Glomerular visceral epithelial cell (primary cell): ENCODE data around the gene CLGN.

Experiments
- DNase-seq: peaks from one replicate; pipeline ENCODE4 v3.0.0-alpha.2; 2016; ENCODE audit errors: extremely low spot score

The CLGN gene

GRCh38 chr4:140374130-140374477 is 53.3 kb downstream of the CLGN start:
- DNase-seq, result no peak

DNA sequence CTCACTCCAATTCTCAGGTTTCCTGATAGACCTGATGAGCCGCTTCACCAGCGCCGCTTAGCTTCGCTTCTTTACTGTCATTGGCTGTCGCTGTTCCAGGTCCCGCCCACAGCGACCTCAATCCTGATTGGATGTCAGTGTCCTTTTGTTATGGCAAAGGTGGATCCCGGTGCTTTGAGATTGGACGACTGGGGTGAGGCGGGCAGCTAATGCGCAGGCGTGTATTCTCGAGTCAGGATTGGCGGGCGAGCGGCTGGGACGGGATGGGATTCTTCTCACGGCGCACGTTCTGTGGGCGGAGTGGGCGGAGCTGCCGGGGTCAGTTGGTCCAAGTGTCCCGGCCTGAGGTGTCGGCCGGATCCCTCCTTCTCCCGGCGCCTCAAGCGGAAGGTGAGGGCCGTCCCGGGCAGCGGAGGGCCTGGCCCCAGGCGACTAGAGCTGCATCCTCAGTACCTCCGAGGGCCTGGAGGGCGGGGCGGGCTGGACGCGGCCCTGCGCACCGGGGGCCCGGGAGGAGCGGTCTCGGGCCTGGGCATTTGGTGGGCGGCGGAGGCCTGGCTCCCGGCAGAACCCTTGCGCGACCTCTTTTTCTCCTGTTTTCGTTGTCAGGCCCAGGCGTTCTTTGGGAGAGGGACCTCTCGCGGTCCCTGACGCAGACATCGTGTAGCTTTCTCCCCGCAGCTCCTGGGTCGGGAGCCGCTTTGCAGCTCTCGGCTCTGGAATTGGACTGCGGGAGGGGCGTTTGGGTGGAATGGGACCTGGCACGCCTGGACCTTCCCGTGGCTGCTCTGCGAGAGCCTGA is 53.9 kb downstream of the CLGN start, which contains the start of gene SCOC:
Gene SCOC, plus strand, starts transcription at position 319 of the 802 bp plus-strand sequence. CDS start 5,525 bp downstream, outside the sequence.
- peak; percentile 100 for DNase-seq

DNA sequence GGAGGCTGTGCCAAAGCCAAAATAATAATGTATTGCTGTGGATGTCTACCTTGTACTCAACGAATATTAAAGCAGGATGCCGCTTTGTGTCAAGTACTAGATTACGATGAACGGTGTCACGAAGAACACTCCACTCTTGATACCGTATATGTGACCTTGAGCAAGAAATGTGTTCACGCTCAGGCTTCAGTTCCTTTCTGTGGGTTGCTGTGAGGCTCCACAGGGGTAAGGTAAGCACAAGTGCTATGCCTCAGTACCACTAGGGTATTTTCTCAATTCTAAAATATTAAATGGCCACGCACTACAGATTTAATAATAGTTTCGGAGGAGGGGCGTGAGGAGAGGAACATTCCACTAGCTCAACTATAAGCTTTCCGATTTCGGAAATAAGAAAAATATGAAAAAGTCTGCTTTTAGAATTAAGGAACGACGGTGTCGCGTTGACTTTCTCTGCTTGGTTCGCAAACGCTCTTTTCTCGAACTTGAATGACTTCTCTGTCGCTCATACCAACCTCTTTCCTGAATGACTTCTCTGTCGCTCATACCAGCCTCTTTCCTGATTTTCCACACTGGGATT is 54.6 kb downstream of the CLGN start:
- DNase-seq, result no peak

DNA sequence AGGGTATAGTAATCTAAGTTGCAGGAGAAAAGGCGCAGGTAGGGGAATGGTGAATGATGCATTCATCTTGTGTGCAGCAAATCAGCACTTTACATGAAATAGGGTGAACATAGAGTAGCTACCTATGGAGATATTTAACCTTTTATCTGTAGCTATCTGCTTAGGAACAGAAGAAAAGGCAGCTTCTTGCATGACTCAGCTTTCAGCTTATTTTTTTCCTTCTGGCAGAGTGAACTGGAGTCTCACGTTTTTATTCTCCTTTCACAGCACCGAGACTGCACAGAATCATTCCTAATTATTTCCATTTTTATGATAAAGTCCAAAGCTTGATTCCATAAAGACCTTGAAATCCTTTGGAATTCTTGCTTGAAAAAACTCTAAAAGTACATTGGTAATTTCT is 58.8 kb downstream of the CLGN start:
- no peak for DNase-seq

- DNase-seq, result peak; percentile 51
Observed at GRCh38 chr4:140367738-140368137, 59.7 kb downstream of the CLGN start.

GRCh38 chr4:140363558-140363957 is 63.9 kb downstream of the CLGN start:
- no peak for DNase-seq

GRCh38 chr4:140363051-140363450 is 64.4 kb downstream of the CLGN start:
- DNase-seq, result no peak

GRCh38 chr4:140361099-140361498 is 66.3 kb downstream of the CLGN start:
- no peak for DNase-seq

DNA sequence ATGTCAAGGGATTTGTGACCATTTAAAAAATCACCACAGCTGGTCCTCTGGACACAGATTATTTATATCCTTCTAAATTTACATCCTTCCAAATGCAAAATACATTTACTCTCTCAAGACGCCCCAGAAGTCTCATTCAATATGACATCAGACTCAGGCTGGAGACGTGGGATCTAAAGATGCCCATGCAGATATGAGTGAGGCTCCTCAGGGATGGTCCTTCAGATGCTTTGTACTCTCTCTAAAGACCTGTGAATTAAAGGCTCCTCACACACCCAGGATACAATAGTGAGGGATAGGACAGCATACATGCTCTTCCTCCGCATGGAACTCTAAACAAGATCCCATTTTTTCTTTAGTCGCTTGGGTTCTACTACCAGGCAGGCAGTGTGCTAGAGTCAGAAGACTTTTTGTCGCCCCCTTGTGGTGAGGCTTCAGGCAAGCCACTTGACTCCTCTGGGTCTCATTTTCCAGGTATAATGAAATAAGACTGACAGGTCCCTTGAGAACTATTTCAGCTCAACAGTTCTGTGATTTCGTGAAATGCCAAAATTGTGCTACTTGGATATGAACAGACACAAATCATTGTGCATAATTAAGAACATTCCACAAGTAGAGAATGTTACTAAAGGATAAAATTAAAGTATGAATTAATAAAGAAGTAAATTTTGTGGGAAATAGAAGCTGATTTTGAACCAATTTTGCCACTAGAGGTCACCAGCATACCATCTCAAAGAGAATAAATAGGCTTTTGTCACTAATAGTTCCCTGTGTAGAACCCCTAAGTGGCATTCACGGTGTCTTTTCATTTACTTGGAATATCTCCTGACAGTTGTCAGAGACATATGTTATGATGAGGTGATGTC is 67.7 kb downstream of the CLGN start:
- DNase-seq, result peak; percentile 79

- no peak for DNase-seq
Observed at GRCh38 chr4:140358281-140358680, 69.2 kb downstream of the CLGN start.

- no peak for DNase-seq
Observed at GRCh38 chr4:140357868-140358267, 69.6 kb downstream of the CLGN start.

- DNase-seq, result no peak
Observed at GRCh38 chr4:140355288-140355687, 72.2 kb downstream of the CLGN start.

DNA sequence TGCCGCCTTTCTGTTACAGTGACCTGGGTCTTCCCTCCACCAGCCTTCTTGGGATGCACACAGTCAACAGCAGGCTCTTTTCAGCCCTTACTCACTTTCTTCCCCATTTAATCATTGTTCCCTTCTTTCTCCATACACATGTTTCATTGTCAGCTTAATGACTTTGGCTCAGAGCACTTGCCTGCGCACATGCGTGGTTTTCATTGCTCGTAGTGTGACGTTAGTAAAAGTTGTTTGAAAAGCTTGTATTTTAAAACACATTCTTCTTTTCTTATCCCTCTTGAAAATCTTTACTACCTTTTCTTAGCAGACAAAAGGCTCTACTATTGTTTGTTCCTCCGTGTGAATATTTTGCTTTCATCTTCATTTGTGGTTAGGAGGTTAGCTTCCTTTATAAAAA is 73.7 kb downstream of the CLGN start:
- DNase-seq, result no peak

GRCh38 chr4:140351093-140352075 is 76.1 kb downstream of the CLGN start:
- DNase-seq, result no peak

GRCh38 chr4:140349816-140350215 is 77.6 kb downstream of the CLGN start:
- DNase-seq, result no peak

DNA sequence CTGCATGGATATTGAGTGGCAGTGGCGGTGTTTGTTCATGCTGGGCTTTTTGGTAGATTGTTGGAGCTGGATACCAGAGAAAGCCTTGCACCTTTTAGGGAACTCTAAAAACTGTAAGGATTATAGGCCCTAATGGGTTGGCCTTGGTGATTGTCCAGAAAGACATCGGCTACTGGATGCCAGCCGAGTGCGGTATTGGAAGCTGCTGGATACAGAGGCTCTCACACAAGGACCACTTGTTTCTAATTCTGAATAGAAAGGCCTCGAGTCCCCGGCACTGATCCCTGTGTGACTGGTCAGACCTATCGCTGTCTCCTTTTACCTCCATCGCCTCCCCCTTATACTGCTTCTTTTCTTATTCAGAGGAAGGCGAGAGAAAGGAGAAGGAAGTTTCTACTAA is 81.3 kb downstream of the CLGN start:
- DNase-seq, result no peak

DNA sequence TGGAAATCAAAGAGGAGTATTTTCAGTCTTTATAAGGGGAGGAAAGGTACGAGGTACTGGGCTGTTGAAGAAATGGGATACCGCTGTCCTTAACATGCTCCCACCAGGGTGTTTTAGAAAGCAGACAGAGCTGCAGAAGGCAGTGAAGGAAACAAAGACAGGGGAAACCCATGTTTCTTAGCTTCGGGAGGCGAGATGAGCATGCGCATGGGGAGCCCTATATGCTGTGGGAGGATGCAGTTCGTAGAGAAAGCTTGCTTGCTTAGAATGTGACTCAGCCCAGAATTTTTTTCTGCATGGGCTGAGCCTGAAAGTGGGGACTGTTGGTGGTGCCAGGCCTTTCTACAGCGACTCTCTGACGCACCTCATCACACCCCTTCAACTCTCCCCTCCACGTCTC is 82.8 kb downstream of the CLGN start:
- peak; percentile 39 for DNase-seq

GRCh38 chr4:140344101-140344500 is 83.3 kb downstream of the CLGN start:
- no peak for DNase-seq

GRCh38 chr4:140343303-140343702 is 84.1 kb downstream of the CLGN start:
- peak; percentile 78 for DNase-seq

- no peak for DNase-seq
Observed at GRCh38 chr4:140342620-140343019, 84.8 kb downstream of the CLGN start.
